ENCODE results near the gene BABAM1. TPM values are rescaled to one million over a fixed set of nuclear protein-coding genes. Genes with fewer than 3 reads are reported as not detected.

BABAM1 gene
- total and polyA plus RNA-seq, 10 of the 15 experiments (the other 5 are each of a cell fraction or from before 2014, with no cell fraction given), result 11.9 to 154 (median 103) TPM

- no peak for TF ChIP-seq CBX5 (IDR thresholded peaks at IDR 0.05; ENCODE audit: low read depth)
- no peak for TF ChIP-seq PKNOX1 (IDR thresholded peaks at IDR 0.05)
- peak in 1 of 2 experiments; percentile 27; a peak in 1 of 3 replicates for TF ChIP-seq EGR1 (IDR thresholded peaks at IDR 0.05; ENCODE audit: borderline replicate concordance in 1 of 2, low read depth in 2 of 2, low read length in 2 of 2)
- no peak for TF ChIP-seq ZNF622 (IDR thresholded peaks at IDR 0.05)
- no peak for TF ChIP-seq MEF2B (IDR thresholded peaks at IDR 0.05; ENCODE audit: partially characterized antibody, poor library complexity, severe bottlenecking)
- TF ChIP-seq HDAC2 (IDR thresholded peaks at IDR 0.05), result no peak
- TF ChIP-seq ATF3 (IDR thresholded peaks at IDR 0.05; ENCODE audit: borderline replicate concordance, extremely low read depth, low read depth, low read length), result no peak
- peak; percentile 33; the same call in 1 of the 2 replicates for TF ChIP-seq BMI1 (IDR thresholded peaks at IDR 0.05; ENCODE audit: borderline replicate concordance)
- no peak for TF ChIP-seq SMARCA5 (IDR thresholded peaks at IDR 0.05)
- ChIA-PET RAD21 (ENCODE audit: unreplicated experiment) (interaction anchor here (0.7 to 1.1 kb wide), 5 partner anchors 8 to 86 kb away, joined by 3 to 7 read pairs (median 3); partner anchors contain the start of gene BABAM1), CTCF (interaction anchor here (0.6 to 5.0 kb wide), 2 partner anchors 9 to 86 kb away, joined by 3 to 43 read pairs; no protein-coding TSS in a partner anchor), SMC1A (ENCODE audit: uncharacterized antibody, unreplicated experiment) (interaction anchor here (1.0 to 1.7 kb wide), 4 partner anchors 9 to 228 kb away, joined by 3 to 4 read pairs (median 3); partner anchors contain the start of gene BABAM1), POLR2A (interaction anchor here (1.3 to 2.9 kb wide), 2 partner anchors 33 to 103 kb away, joined by 5 to 12 read pairs; partner anchors contain the start of genes ANO8 and BST2)
- DNase-seq (ENCODE audit: low read depth, low spot score) (no peak), ATAC-seq (no peak; the same call in 2 of the 3 replicates), FAIRE-seq (no peak)
- H3K9me3 ChIP-seq (replicated peaks; ENCODE audit: control insufficient read depth, insufficient read depth, low read length), result no peaks in the 10 kb centered on the region; the same call in 2 of the 3 replicates
- peak overlapping the region; percentile 70 for H2AFZ ChIP-seq (ENCODE audit: control insufficient read depth, low read depth, low read length)
- H3K4me3 ChIP-seq, result peak overlapping the region; percentile 96
- no peaks in the 10 kb centered on the region for H4K20me1 ChIP-seq (ENCODE audit: control insufficient read depth, insufficient read depth)
- H3K9ac ChIP-seq (ENCODE audit: control insufficient read depth, insufficient read depth, low read length), result peak overlapping the region; percentile 73
- H3K79me2 ChIP-seq (ENCODE audit: control insufficient read depth, insufficient read depth, low read length), result peaks cover 11% of the 10 kb centered on the region
- no peaks in the 10 kb centered on the region for H3K36me3 ChIP-seq (ENCODE audit: control insufficient read depth in 2 of 2, insufficient read depth in 2 of 2, low read length in 1 of 2)
- 18% methylated on average over 23 of the region's 29 CpGs for WGBS (ENCODE audit: insufficient coverage, insufficient replicate concordance, low lambda C conversion rate, missing lambda C conversion rate)
- BruUV-seq (replicated peaks), result no TSS peak
- intact Hi-C loops (cut with micrococcal nuclease; ENCODE audit: unreplicated experiment) (loop anchor here (10.0 kb wide), 1 partner anchor 408 kb away; no protein-coding TSS in a partner anchor), in situ Hi-C loops (cut with MboI) (no loop called here)
- peak overlapping the region; percentile 69 for H3K27ac ChIP-seq (ENCODE audit: control insufficient read depth, insufficient read depth)
- peaks cover 16% of the 10 kb centered on the region for H3K4me1 ChIP-seq (ENCODE audit: control insufficient read depth, insufficient read depth, low read length)
- peak overlapping the region; percentile 97 for H3K4me2 ChIP-seq (ENCODE audit: control insufficient read depth, insufficient read depth)
- H3K27me3 ChIP-seq (replicated peaks in 1 of 2; ENCODE audit: control insufficient read depth in 2 of 2, insufficient read depth in 2 of 2, low read length in 1 of 2), result no peaks in the 10 kb centered on the region
Measured at GRCh38 chr19:17302391-17303166, 35.3 kb downstream of the BABAM1 start.

Data from GM12878 (cell line).